Left ventricle myocardium inferior (tissue), 1 donor: ENCODE data around the gene AQP12A. TPM values are rescaled to one million over a fixed set of nuclear protein-coding genes. Genes with fewer than 3 reads are reported as not detected.

ENCODE experiments used
- DNase-seq: peaks from one replicate; pipeline ENCODE4 v3.0.0-alpha.2; 2020
- H3K27ac ChIP-seq: fragments of 200-600 bp; replicated peaks from 2 replicates; pipeline ENCODE4 v1.8.0; 2021
- H3K27me3 ChIP-seq: fragments of 200-600 bp; 2 replicates; pipeline ENCODE4 v1.8.0; 2021; ENCODE audit warnings: low read depth
- H3K36me3 ChIP-seq: fragments of 200-600 bp; 2 replicates; pipeline ENCODE4 v1.8.0; 2021
- H3K4me1 ChIP-seq: fragments of 200-600 bp; 2 replicates; pipeline ENCODE4 v1.8.0; 2021
- H3K4me3 ChIP-seq: fragments of 200-600 bp; 2 replicates; pipeline ENCODE4 v1.8.0; 2021; ENCODE audit warnings: mild to moderate bottlenecking, moderate library complexity
- H3K9me3 ChIP-seq: fragments of 200-600 bp; replicated peaks from 2 replicates; pipeline ENCODE4 v1.8.0; 2021
- CTCF ChIP-seq: fragments of 200-600 bp; IDR thresholded peaks from 2 replicates; pipeline ENCODE4 v1.8.0; 2021; ENCODE audit warnings: antibody characterized with exemption, mild to moderate bottlenecking, borderline replicate concordance
- intact Hi-C: fragments of 100-400 bp; cut with micrococcal nuclease; formaldehyde crosslinking; loops from one replicate; pipeline ENCODE4 v1.11.0; 2022
- total RNA-seq: library from RNA; stranded (reverse); fragmentation: NEBNext Ultra II Directional; extraction: Animal tissue kit (Norgen Biotek cat#: 25700); gene quantifications from one replicate; pipeline ENCODE4 v1.2.1, GENCODE V29; 2021
- donor health status: DM: no; HTN: yes; CAD: no; lungs with severe emphysema.

Gene AQP12A
- total RNA-seq, 1 donor from 2014 or later, result not detected

DNA sequence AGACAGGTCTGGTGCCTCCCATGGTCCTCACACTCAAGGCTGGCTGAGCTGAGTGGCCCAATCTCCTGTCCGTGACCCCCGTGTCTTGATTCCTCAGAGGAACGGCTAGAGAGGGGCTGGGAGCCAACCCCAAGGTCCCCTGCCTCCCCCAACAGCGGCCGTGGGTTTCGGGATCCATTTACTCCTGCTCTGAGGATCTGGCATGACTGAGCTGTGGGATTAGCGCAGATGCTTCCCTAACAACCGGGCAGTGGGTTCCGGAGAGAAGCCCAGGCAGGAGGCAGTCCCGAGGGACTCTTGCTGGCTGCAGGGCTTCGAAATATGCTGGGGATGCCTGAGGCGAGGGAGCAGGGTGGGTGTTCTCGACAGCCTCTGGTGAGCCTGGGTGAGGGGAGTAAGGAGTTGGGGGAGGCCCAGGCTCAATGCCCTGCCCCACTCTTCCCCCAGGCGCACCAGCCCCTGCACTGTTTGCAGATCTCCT, 47.5 kb upstream of the AQP12A start:
- peak; percentile 5 for DNase-seq
- Histone ChIP-seq H3K27me3 (peaks cover 75% of the 10 kb centered on the region), H3K36me3 (no peaks in the 10 kb centered on the region), H3K9me3 (no peaks in the 10 kb centered on the region), H3K27ac (no peak overlapping the region), H3K4me1 (no peaks in the 10 kb centered on the region), H3K4me3 (no peak overlapping the region)
- TF ChIP-seq CTCF, result no peak
- intact Hi-C loops, result no loop called here

DNA sequence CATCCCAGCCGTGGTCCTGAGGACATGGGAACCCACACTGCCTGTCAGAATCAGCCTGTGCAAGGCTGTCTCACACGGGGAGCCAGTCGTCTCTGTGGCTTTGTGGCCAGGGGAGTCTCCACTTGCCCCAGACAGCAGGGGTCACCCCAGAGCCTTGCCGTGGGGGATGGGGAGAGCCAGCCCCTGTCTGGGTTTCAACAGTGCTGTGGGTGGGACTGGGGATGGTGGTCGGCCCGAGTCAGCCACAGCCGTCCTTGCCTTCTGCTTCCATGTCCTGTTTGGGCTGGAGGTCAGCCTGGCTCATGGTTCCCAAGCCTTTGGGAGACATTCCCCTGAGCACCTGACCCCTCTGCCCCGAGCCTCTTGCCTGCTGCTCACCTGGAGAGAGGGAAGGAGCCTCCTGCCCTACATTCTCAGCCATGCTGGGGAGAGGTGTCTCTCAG, 46.8 kb upstream of the AQP12A start:
- Histone ChIP-seq H3K4me3 (no peak overlapping the region), H3K4me1 (no peaks in the 10 kb centered on the region), H3K9me3 (no peaks in the 10 kb centered on the region), H3K36me3 (no peaks in the 10 kb centered on the region), H3K27me3 (peaks cover 78% of the 10 kb centered on the region), H3K27ac (no peak overlapping the region)
- DNase-seq, result peak; percentile 4
- TF ChIP-seq CTCF, result no peak
- intact Hi-C loops, result no loop called here

GRCh38 chr2:240645346-240645745, 46.3 kb upstream of the AQP12A start:
- intact Hi-C loops, result no loop called here
- H3K27me3 ChIP-seq, result peaks cover 82% of the 10 kb centered on the region
- no peak overlapping the region for H3K27ac ChIP-seq
- DNase-seq, result peak; percentile 1
- H3K36me3 ChIP-seq, result no peaks in the 10 kb centered on the region
- H3K4me3 ChIP-seq, result no peak overlapping the region
- no peak for TF ChIP-seq CTCF
- no peaks in the 10 kb centered on the region for H3K9me3 ChIP-seq
- H3K4me1 ChIP-seq, result no peaks in the 10 kb centered on the region

DNA sequence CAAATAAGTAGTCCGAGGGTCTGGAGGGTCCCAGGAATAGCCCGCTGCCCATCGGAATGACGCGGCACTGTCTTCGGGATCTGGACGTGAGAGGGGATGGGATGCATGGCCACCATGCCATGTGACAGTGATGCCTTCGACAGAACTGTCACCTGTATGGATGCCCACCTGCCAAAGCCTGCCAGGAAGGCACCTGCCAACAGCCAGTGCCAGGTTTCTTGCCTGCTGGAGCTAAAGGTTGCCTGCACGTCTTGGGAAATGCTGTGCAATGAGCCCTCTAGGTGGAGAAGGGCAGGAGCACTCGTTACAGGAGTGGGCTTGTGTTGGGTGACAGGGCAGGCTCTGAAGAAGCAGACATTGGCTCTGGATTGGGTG, 45.9 kb upstream of the AQP12A start:
- Histone ChIP-seq H3K9me3 (no peaks in the 10 kb centered on the region), H3K36me3 (no peaks in the 10 kb centered on the region), H3K27ac (no peak overlapping the region), H3K4me1 (no peaks in the 10 kb centered on the region), H3K4me3 (no peak overlapping the region), H3K27me3 (peaks cover 87% of the 10 kb centered on the region)
- peak; percentile 6 for DNase-seq
- no peak for TF ChIP-seq CTCF
- intact Hi-C loops, result no loop called here

DNA sequence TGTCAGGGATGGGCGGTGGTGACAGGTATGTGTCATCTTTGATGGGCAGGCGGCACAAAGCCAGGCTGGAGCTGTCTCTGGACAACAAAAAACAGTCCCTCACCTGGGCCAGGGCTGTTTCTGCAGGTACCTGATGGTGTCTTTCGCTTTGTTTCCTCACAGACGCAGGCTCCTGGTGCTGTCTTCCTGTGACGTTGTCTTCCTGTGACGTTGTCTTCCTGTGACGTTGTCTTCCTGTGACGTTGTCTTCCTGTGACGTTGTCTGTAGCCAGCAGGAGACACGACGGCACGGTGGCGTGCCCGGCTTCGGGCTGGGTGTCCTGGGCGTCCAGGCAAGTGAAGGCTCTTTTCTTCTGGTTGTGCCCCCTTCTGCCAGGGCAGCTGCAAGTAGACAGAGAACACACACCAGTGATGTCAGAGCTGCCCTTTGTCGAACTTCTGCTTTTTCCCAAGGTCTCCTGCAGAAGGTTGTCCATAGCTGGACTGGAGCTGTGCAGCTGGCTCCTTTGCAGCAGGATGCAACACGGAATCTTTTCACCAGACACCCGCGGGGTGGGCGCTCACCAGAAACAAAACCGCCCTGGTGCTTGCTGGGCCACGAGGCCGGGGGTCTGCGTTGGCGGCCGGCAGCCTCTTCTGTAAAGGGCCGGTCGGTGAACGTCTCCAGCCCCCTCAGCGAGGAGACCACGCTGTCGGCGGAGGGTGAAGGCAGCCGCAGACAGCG, 45.3 kb upstream of the AQP12A start:
- DNase-seq, result peak; percentile 6
- H3K27me3 ChIP-seq, result peaks cover 92% of the 10 kb centered on the region
- H3K4me1 ChIP-seq, result no peaks in the 10 kb centered on the region
- intact Hi-C loops, result no loop called here
- no peak overlapping the region for H3K27ac ChIP-seq
- no peaks in the 10 kb centered on the region for H3K36me3 ChIP-seq
- H3K9me3 ChIP-seq, result no peaks in the 10 kb centered on the region
- no peak overlapping the region for H3K4me3 ChIP-seq
- TF ChIP-seq CTCF, result no peak
